ENCODE data around the gene KATNB1. TPM values are rescaled to one million over a fixed set of nuclear protein-coding genes. Genes with fewer than 3 reads are reported as not detected.
"Not testable (repeated sequence)": the region's sequence is repeated elsewhere in the genome, so short reads cannot be mapped to it uniquely, and the experiment has no call there.

Gene KATNB1
- polyA plus RNA-seq, 1 experiment = 10.7 TPM

DNA sequence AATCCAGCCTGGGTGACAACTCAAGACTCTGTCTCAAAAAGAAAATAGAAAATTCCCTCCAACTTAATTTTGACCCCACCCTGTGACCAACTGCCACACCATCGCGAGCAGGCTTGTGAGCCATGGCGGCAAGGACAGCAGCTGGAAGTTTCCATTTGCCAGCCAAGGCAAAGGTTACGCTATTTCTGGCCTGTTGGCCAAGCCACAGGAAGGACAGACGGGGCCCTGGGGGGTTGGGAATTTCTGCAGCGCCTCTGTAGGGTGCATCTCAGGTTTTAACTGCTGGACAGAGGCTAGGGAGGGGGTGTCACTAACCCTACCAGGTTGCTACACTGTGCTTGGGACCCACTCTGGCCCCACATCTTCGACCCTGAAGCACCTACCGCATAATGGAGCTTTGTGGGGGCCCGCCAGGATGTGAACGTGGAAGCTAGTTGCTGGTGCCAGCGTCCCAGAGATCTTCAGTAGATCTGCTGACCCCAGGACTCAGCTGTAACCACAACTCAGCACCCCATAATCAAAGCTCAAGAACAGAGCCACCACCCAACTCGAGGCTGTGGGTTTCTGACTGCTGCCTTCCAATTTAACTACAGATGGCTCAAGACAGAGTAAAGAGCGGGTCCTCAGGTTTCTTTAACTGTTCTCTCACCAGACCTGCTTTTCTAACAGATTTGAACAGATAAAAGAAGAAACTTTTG lies 55.8 kb downstream of the KATNB1 start:
- TF ChIP-seq CTCF (IDR thresholded peaks at IDR 0.05; ENCODE audit: low read depth, low read length) = no peak
- ChIA-PET CTCF (interaction anchor here (2.7 kb wide), 1 partner anchor 72 kb away, joined by 11 read pairs; no protein-coding TSS in a partner anchor), POLR2A (no interaction called here)
- H3K27me3 ChIP-seq (ENCODE audit: control insufficient read depth, insufficient read depth, low read length) = no peaks in the 10 kb centered on the region
- DNase-seq (ENCODE audit: low read depth, low spot score) = no peak
- H3K4me3 ChIP-seq (ENCODE audit: low read depth, low read length) = no peak overlapping the region
- H3K9me3 ChIP-seq (ENCODE audit: control insufficient read depth, insufficient read depth, low read length) = no peaks in the 10 kb centered on the region
- H3K27ac ChIP-seq (ENCODE audit: low read depth, low read length) = no peak overlapping the region

DNA sequence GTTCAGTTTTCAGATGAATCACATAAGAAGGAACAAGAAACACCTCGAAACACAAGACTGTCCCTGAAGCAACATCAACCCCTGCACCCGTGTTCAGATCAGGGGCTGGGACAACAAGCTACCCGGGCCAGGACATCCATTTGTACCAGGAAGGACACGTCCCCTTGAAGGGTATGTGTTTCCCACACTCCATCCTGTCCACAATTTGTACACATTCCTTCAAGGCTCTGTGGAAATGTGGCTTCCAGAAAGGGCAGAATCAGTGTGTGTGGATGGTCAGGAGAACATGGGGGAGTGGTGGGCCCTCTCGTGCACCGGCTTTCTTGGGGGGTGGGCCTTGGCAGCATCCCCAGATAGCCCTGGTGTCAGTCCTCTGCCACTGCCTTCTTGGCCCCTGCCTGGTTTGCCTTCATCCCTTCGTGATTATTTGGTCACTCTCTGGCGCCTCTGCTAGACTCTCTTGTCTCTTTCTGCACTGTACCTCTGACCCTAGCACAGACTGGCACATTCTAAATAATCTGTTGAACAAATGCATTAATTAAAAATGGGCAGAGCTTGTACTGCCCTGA lies 56.4 kb downstream of the KATNB1 start:
- Histone ChIP-seq H3K27ac (ENCODE audit: low read depth, low read length) (no peak overlapping the region), H3K27me3 (ENCODE audit: control insufficient read depth, insufficient read depth, low read length) (no peaks in the 10 kb centered on the region), H3K4me3 (ENCODE audit: low read depth, low read length) (no peak overlapping the region), H3K9me3 (ENCODE audit: control insufficient read depth, insufficient read depth, low read length) (no peaks in the 10 kb centered on the region)
- no peak for TF ChIP-seq CTCF (IDR thresholded peaks at IDR 0.05; ENCODE audit: low read depth, low read length)
- POLR2A ChIA-PET = no interaction called here
- DNase-seq (ENCODE audit: low read depth, low spot score) = no peak
- CTCF ChIA-PET = interaction anchor here (1.0 to 2.7 kb wide), 4 partner anchors 9 to 108 kb away, joined by 3 to 11 read pairs (median 4); no protein-coding TSS in a partner anchor

- DNase-seq (ENCODE audit: low read depth, low spot score) = no peak
- ChIA-PET CTCF (interaction anchor here (1.1 to 2.3 kb wide), 4 partner anchors 8 to 327 kb away, joined by 3 to 5 read pairs (median 4); no protein-coding TSS in a partner anchor), POLR2A (no interaction called here)
- Histone ChIP-seq H3K27me3 (ENCODE audit: control insufficient read depth, insufficient read depth, low read length) (no peaks in the 10 kb centered on the region), H3K27ac (ENCODE audit: low read depth, low read length) (no peak overlapping the region), H3K4me3 (ENCODE audit: low read depth, low read length) (no peak overlapping the region), H3K9me3 (ENCODE audit: control insufficient read depth, insufficient read depth, low read length) (no peaks in the 10 kb centered on the region)
- TF ChIP-seq CTCF (IDR thresholded peaks at IDR 0.05; ENCODE audit: low read depth, low read length) = no peak
Measured at GRCh38 chr16:57794849-57795430, 59.4 kb downstream of the KATNB1 start.

DNA sequence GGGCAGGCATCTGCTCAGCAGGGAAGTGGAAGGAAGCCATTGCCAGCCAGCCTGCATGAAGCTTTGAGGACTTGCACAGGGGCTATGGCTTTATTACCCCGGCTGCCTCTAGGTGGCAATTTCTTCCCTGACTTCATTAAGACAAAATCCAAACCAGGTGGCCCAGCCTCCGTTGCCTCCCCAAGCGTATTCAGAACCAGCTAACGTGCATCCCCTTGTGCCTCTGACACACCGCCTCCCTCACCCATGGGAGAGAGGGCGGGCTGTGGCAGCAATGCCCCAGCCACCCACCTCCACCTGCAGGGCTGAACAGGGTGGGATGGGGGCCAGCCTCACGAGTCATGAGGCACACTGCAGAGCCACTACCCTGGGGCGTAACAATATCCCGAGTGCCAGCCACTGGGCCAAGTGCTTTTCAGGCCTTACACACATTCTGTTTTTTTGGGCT lies 59.9 kb downstream of the KATNB1 start:
- no peak overlapping the region for H3K27ac ChIP-seq (ENCODE audit: low read depth, low read length)
- H3K4me3 ChIP-seq (ENCODE audit: low read depth, low read length) = no peak overlapping the region
- ChIA-PET CTCF (interaction anchor here (1.4 to 2.3 kb wide), 3 partner anchors 9 to 326 kb away, joined by 3 to 5 read pairs (median 4); no protein-coding TSS in a partner anchor), POLR2A (no interaction called here)
- H3K9me3 ChIP-seq (ENCODE audit: control insufficient read depth, insufficient read depth, low read length) = no peaks in the 10 kb centered on the region
- DNase-seq (ENCODE audit: low read depth, low spot score) = no peak
- no peaks in the 10 kb centered on the region for H3K27me3 ChIP-seq (ENCODE audit: control insufficient read depth, insufficient read depth, low read length)
- peak; percentile 44 for TF ChIP-seq CTCF (IDR thresholded peaks at IDR 0.05; ENCODE audit: low read depth, low read length)

GRCh38 chr16:57796014-57796413 lies 60.4 kb downstream of the KATNB1 start:
- H3K9me3 ChIP-seq (ENCODE audit: control insufficient read depth, insufficient read depth, low read length); H3K27me3 ChIP-seq (ENCODE audit: control insufficient read depth, insufficient read depth, low read length); H3K27ac ChIP-seq (ENCODE audit: low read depth, low read length); DNase-seq (ENCODE audit: low read depth, low spot score); H3K4me3 ChIP-seq (ENCODE audit: low read depth, low read length); POLR2A ChIA-PET: not testable (repeated sequence)
- CTCF ChIA-PET = interaction anchor here (2.3 kb wide), 1 partner anchor 9 kb away, joined by 5 read pairs; no protein-coding TSS in a partner anchor
